HepG2 (cell line): ENCODE measurements around the gene YEATS4. TPM values are rescaled to one million over a fixed set of nuclear protein-coding genes. Genes with fewer than 3 reads are reported as not detected.

ENCODE experiments used
- ATAC-seq: fragments of 200-7000 bp; cut with Tn5 transposase; 3 replicates; pipeline ENCODE4 v1.9.1; 2020; ENCODE audit warnings: mild to moderate bottlenecking, moderate library complexity
- BruUV-seq: library from RNA; stranded (reverse); fragments of 400-500 nt; replicated peaks from 2 replicates; lab custom pipeline; 2021; lab: Mats Ljungman, UMichigan
- CTCF ChIA-PET: fragments of 300-600 bp; formaldehyde crosslinking; extraction: SDS; loops from one replicate; lab custom pipeline; 2021; ENCODE audit warnings: low total read pairs, inconsistent platforms, low intra/inter-chr PET ratio; lab: Yijun Ruan, JAX
- POLR2A ChIA-PET: fragments of 350-600 bp; sonication (Branson Sonifier 250); formaldehyde crosslinking; loops from one replicate; lab custom pipeline; 2020; ENCODE audit warnings: antibody characterized with exemption, inconsistent platforms; lab: Yijun Ruan, JAX
- DNase-seq: peaks from one replicate; pipeline ENCODE4 v3.0.0-alpha.2; 2015; ENCODE audit warnings: low spot score
- FAIRE-seq: peaks from 3 replicates; lab custom pipeline; 2011; peaks lifted over from hg19 to GRCh38; lab: Jason Lieb, UNC
- H2AFZ ChIP-seq: one replicate; pipeline ENCODE4 v1.6.1; 2011; ENCODE audit warnings: low read length, inconsistent platforms
- H3K27ac ChIP-seq: fragments of 300-600 bp; 3 replicates; pipeline ENCODE4 v1.8.0; 2011; ENCODE audit warnings: mixed run types, mild to moderate bottlenecking, mixed read lengths, low read length, inconsistent platforms; ENCODE audit not compliant: insufficient read depth; ENCODE audit errors: extremely low read length
- H3K27me3 ChIP-seq, 2 experiments: fragments of 200-600 bp in 1 of 2; 2 replicates in 1 of 2; 3 replicates in 1 of 2; pipeline versions ENCODE4 v1.6.0 to v1.8.0; 2011; ENCODE audit warnings: low read length in 2 of 2, mild to moderate bottlenecking in 2 of 2, moderate library complexity in 2 of 2, inconsistent platforms in 1 of 2; ENCODE audit not compliant: insufficient read depth in 2 of 2, control insufficient read depth in 1 of 2
- H3K36me3 ChIP-seq, 2 experiments: fragments of 200-600 bp in 1 of 2; replicated peaks in 1 of 2; 2 replicates in 1 of 2; 3 replicates in 1 of 2; pipeline versions ENCODE4 v1.5.1 to v1.8.0; 2011; ENCODE audit warnings: low read length in 2 of 2, inconsistent platforms in 1 of 2; ENCODE audit not compliant: insufficient read depth in 2 of 2, control insufficient read depth in 1 of 2
- H3K4me1 ChIP-seq: 2 replicates; pipeline ENCODE4 v1.5.1; 2012; ENCODE audit warnings: low read length, inconsistent platforms; ENCODE audit not compliant: insufficient read depth
- H3K4me2 ChIP-seq: 2 replicates; pipeline ENCODE4 v1.6.0; 2011; ENCODE audit warnings: low read depth, low read length, inconsistent platforms
- H3K4me3 ChIP-seq, 3 experiments: fragments of 200-600 bp in 1 of 3; sonication (generic), shearing (Covaris generic) in 1 of 3; replicated peaks in 1 of 3; 2 replicates each; pipeline ENCODE4 v1.5.1; 2011 to 2016; ENCODE audit warnings: low read length in 3 of 3, inconsistent platforms in 2 of 3, low read depth in 2 of 3, mild to moderate bottlenecking in 2 of 3, control low read depth in 1 of 3, mixed read lengths in 1 of 3; ENCODE audit not compliant: insufficient read depth in 1 of 3
- H3K79me2 ChIP-seq: one replicate; pipeline ENCODE4 v1.6.1; 2011; ENCODE audit warnings: low read length, inconsistent platforms; ENCODE audit not compliant: insufficient read depth
- H3K9ac ChIP-seq: 2 replicates; pipeline ENCODE4 v1.6.0; 2011; ENCODE audit warnings: mild to moderate bottlenecking, low read depth, low read length, inconsistent platforms; ENCODE audit not compliant: insufficient read depth
- H3K9me3 ChIP-seq: 2 replicates; pipeline ENCODE4 v1.5.1; 2012; ENCODE audit warnings: mild to moderate bottlenecking, low read length
- H4K20me1 ChIP-seq: 2 replicates; pipeline ENCODE4 v1.6.0; 2011; ENCODE audit warnings: inconsistent platforms, mild to moderate bottlenecking, low read length, moderate library complexity; ENCODE audit not compliant: insufficient read depth
- BCL3 ChIP-seq: sonication (generic); formaldehyde crosslinking; IDR thresholded peaks from 2 replicates; pipeline ENCODE4 v1.5.1; 2020; ENCODE audit warnings: mild to moderate bottlenecking, missing genetic modification reagents, moderate library complexity
- ELF4 ChIP-seq: sonication (generic); formaldehyde crosslinking; IDR thresholded peaks from 2 replicates; pipeline ENCODE4 v1.5.0; 2020; ENCODE audit warnings: missing genetic modification reagents, mild to moderate bottlenecking, moderate library complexity, borderline replicate concordance
- KMT2A ChIP-seq: sonication (generic); formaldehyde crosslinking; IDR thresholded peaks from 2 replicates; pipeline ENCODE4 v1.4.0; 2020; ENCODE audit warnings: missing genetic modification reagents
- MAFF ChIP-seq: IDR thresholded peaks from 2 replicates; pipeline ENCODE4 v1.6.1; 2011; ENCODE audit warnings: low read depth, low read length, improper control_type of control experiment
- MAFK ChIP-seq, 2 experiments: IDR thresholded peaks in 1 of 2; conservative IDR thresholded peaks in 1 of 2; 2 replicates each; pipeline ENCODE4 v1.6.1; 2011; ENCODE audit warnings: improper control_type of control experiment in 2 of 2, low read length in 2 of 2
- MTA1 ChIP-seq: sonication (generic); formaldehyde crosslinking; IDR thresholded peaks from 2 replicates; pipeline ENCODE4 v1.4.0; 2020; ENCODE audit warnings: missing genetic modification reagents, mild to moderate bottlenecking, borderline replicate concordance
- SOX13 ChIP-seq, 3 experiments: fragments of 450-650 bp in 1 of 3; sonication (generic) in 1 of 3; formaldehyde crosslinking in 1 of 3; IDR thresholded peaks in 2 of 3; conservative IDR thresholded peaks in 1 of 3; 2 replicates each; pipeline versions ENCODE4 v1.5.0 to v1.6.1; 2016 to 2020; ENCODE audit warnings: antibody characterized with exemption in 1 of 3, mild to moderate bottlenecking in 1 of 3, missing compliant biosample characterization in 1 of 3, missing genetic modification reagents in 1 of 3, moderate library complexity in 1 of 3
- SRSF4 ChIP-seq: fragments of 200-400 bp; formaldehyde crosslinking; IDR thresholded peaks from one replicate; pipeline ENCODE4 v1.6.1; 2018; ENCODE audit warnings: mild to moderate bottlenecking, low read depth, low read length, moderate library complexity; ENCODE audit not compliant: poor library complexity, severe bottlenecking
- SYNCRIP ChIP-seq: fragments of 200-400 bp; formaldehyde crosslinking; IDR thresholded peaks from 2 replicates; pipeline ENCODE4 v1.6.1; 2018; ENCODE audit warnings: mild to moderate bottlenecking, low read depth, low read length; ENCODE audit not compliant: insufficient read depth
- TRAFD1 ChIP-seq: sonication (generic); formaldehyde crosslinking; IDR thresholded peaks from 2 replicates; pipeline ENCODE4 v1.5.1; 2020; ENCODE audit warnings: missing genetic modification reagents, mild to moderate bottlenecking, borderline replicate concordance
- ZNF567 ChIP-seq: sonication (generic); formaldehyde crosslinking; IDR thresholded peaks from 2 replicates; pipeline ENCODE4 v1.8.1; 2023; ENCODE audit warnings: mild to moderate bottlenecking, missing genetic modification reagents, borderline replicate concordance
- ZSCAN21 ChIP-seq: sonication (generic); formaldehyde crosslinking; IDR thresholded peaks from 2 replicates; pipeline ENCODE4 v1.8.0; 2022; ENCODE audit warnings: mild to moderate bottlenecking, missing genetic modification reagents, moderate library complexity, borderline replicate concordance
- WGBS: methylation state at CpG from one replicate; pipeline ENCODE4 v1.1.6; 2017; ENCODE audit warnings: low lambda C conversion rate; 5-methylcytosine and 5-hydroxymethylcytosine counted together
- in situ Hi-C: cut with HindIII; loops from 2 replicates; pipeline ENCODE4 v1.10.0; 2017; ENCODE audit warnings: low pct_unique_long_range_greater_than_20kb; ENCODE audit not compliant: extremely low pct_ligation_motif_present
- intact Hi-C: fragments of 100-400 bp; cut with micrococcal nuclease; formaldehyde crosslinking; loops from one replicate; pipeline ENCODE4 v1.10.0; 2022; ENCODE audit not compliant: unreplicated experiment
- polyA plus RNA-seq, 8 experiments: library from polyadenylated mRNA; depleted of rRNA in 3 of 8; stranded (reverse) in 7 of 8; unstranded in 1 of 8; fragments of >200 nt; fragmentation: Illumina TruSeq in 4 of 8; extraction: Trizol in 4 of 8; gene quantifications; 2 replicates each; pipeline versions ENCODE4 v1.2.1 to v1.2.3, GENCODE V29; 2011 to 2016; ENCODE audit warnings: low read depth in 4 of 8, missing spikeins in 1 of 8, mixed read lengths in 1 of 8; ENCODE audit not compliant: insufficient read depth in 1 of 8
- total RNA-seq, 5 experiments: library from RNA; depleted of rRNA; stranded (reverse); fragments of >200 nt; fragmentation: Illumina TruSeq; extraction: Trizol; gene quantifications; 2 replicates each; pipeline ENCODE4 v1.2.3, GENCODE V29; 2016; ENCODE audit warnings: low read depth in 1 of 5

Gene YEATS4
- total and polyA plus RNA-seq, 2 of the 13 experiments (the other 11 are each of a cell fraction or from before 2014, with no cell fraction given) = 16.8 to 45.0 TPM

- no peaks in the 10 kb centered on the region; a peak in 1 of 5 replicates for H3K27me3 ChIP-seq
- in situ Hi-C loops (no loop called here), intact Hi-C loops (loop anchor here (10.0 kb wide), 1 partner anchor 179 kb away; no protein-coding TSS in a partner anchor)
- H3K4me1 ChIP-seq = peaks cover 68% of the 10 kb centered on the region
- FAIRE-seq (no peak), ATAC-seq (no peak), DNase-seq (no peak)
- H3K27ac ChIP-seq = peak overlapping the region; percentile 99
- H3K79me2 ChIP-seq = peaks cover 36% of the 10 kb centered on the region
- peak overlapping the region in 1 of 3 experiments; percentile 14; a peak in 1 of 6 replicates for H3K4me3 ChIP-seq
- H3K9me3 ChIP-seq = no peaks in the 10 kb centered on the region
- no peak overlapping the region for H3K9ac ChIP-seq
- H3K4me2 ChIP-seq = peak overlapping the region; percentile 89
- H3K36me3 ChIP-seq = peaks cover under 1 to 1% of the 10 kb centered on the region in 2 experiments; a peak in 3 of 5 replicates
- no peak overlapping the region for H2AFZ ChIP-seq
- TF ChIP-seq ZSCAN21 (CRISPR knock-in tag) (no peak), MAFF (peak; percentile 66), MAFK (conservative IDR thresholded peaks at IDR 0.05 in 1 of 2, IDR thresholded peaks at IDR 0.05 in 1 of 2; ENCODE audit: low read length in 2 of 2) (peak; percentile 49 to 80; a peak in 3 of 4 replicates)
- ChIA-PET POLR2A (interaction anchor here (3.5 to 11.9 kb wide), 3 partner anchors 7 to 21 kb away, joined by 16 to 229 read pairs (median 94); partner anchors contain the start of gene LYZ), CTCF (no interaction called here)
- no TSS peak for BruUV-seq
- no peaks in the 10 kb centered on the region for H4K20me1 ChIP-seq
Observed at GRCh38 chr12:69334158-69334557, 25.4 kb upstream of the YEATS4 start.

GRCh38 chr12:69337311-69338090 lies 22.0 kb upstream of the YEATS4 start:
- 62% methylated on average over 2 of the region's 2 CpGs for WGBS
- Histone ChIP-seq H3K4me2 (no peak overlapping the region), H3K9me3 (no peaks in the 10 kb centered on the region), H2AFZ (no peak overlapping the region), H3K27ac (peak overlapping the region; percentile 54), H3K4me3 (no peak overlapping the region; a peak in 1 of 6 replicates), H3K27me3 (no peaks in the 10 kb centered on the region), H3K79me2 (peaks cover 3% of the 10 kb centered on the region), H3K4me1 (peaks cover 92% of the 10 kb centered on the region), H4K20me1 (no peaks in the 10 kb centered on the region), H3K36me3 (no peaks in the 10 kb centered on the region), H3K9ac (no peak overlapping the region)
- BruUV-seq = no TSS peak
- ChIA-PET POLR2A (interaction anchor here (8.2 to 11.9 kb wide), 2 partner anchors 6 to 13 kb away, joined by 94 to 229 read pairs; partner anchors contain the start of gene LYZ), CTCF (no interaction called here)
- peak; percentile 15 for FAIRE-seq
- peak; percentile 43 for DNase-seq
- in situ Hi-C loops (no loop called here), intact Hi-C loops (loop anchor here (10.0 kb wide), 1 partner anchor 183 kb away; no protein-coding TSS in a partner anchor)
- peak; percentile 12; the same call in 1 of the 3 replicates for ATAC-seq
- TF ChIP-seq ELF4 = no peak
- no peak for TF ChIP-seq SYNCRIP
- TF ChIP-seq SRSF4 = no peak
- no peak for TF ChIP-seq KMT2A (CRISPR knock-in tag)
- TF ChIP-seq MTA1 (CRISPR knock-in tag) = no peak
- TF ChIP-seq BCL3 (CRISPR knock-in tag) = no peak
- no peak for TF ChIP-seq SOX13 (IDR thresholded peaks at IDR 0.05)
- TF ChIP-seq SOX13 (CRISPR knock-in tag; conservative IDR thresholded peaks at IDR 0.05 in 1 of 2, IDR thresholded peaks at IDR 0.05 in 1 of 2) = peak in 1 of 2 experiments; percentile 40; a peak in 1 of 4 replicates
- no peak for TF ChIP-seq ZNF567
- TF ChIP-seq TRAFD1 (CRISPR knock-in tag) = no peak
